Loucy (cell line): ENCODE measurements around the gene DDX17.

Experiments
- CTCF ChIP-seq: fragments of 200-600 bp; sonication (generic); conservative IDR thresholded peaks from 2 replicates; pipeline ENCODE4 v1.5.1; 2014; ENCODE audit warnings: mild to moderate bottlenecking, antibody characterized with exemption, low read length
- EZH2phosphoT487 ChIP-seq: fragments of 200-600 bp; IDR thresholded peaks from 2 replicates; pipeline ENCODE4 v1.6.1; 2018; ENCODE audit warnings: antibody characterized with exemption, mild to moderate bottlenecking, moderate library complexity, borderline replicate concordance

- TF ChIP-seq CTCF: no peak
- TF ChIP-seq EZH2phosphoT487: no peak
Observed at GRCh38 chr22:38451864-38452263, 54.2 kb downstream of the DDX17 start.
